GOT3 (cell line): ENCODE measurements around the gene AOC2.
"Not testable (repeated sequence)": the region's sequence is repeated elsewhere in the genome, so short reads cannot be mapped to it uniquely, and the experiment has no call there.

Experiments used
- DNase-seq: peaks from one replicate; lab custom pipeline; 2025; ENCODE audit warnings: mixed read lengths; lab: John Stamatoyannopoulos, UW

AOC2 gene

DNA sequence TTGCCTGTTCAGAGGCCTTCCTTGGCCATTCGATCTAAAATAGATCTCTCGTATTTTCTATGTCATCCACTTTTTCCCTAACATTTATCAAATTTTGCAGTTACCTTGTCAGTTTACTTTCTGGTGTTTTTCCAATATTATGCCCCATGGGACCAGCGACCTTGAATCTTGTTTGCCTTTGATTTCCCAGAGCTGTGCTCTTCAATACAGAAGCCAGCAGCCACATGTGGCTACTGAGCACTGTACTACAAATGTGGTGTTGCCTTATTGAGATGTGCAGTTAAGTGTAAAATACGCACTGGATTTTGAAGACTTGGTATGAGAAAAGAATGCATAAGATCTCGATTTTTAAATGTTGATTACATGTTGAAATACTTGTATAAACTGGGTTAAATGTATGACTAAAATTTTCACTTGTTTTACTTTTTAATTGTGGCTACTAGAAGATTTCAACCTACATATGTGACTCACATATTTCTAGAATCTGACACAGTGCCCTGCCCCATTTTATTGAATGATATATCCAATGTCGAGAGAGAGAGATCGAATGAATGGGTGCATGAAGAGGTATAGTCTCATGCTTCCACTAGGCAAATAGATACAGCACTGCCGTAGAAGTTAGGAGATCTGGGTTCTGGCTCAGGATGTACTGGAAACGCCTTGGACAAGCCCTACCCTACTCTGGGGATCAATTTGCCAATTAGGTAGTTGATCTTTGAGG lies 12.0 kb upstream of the AOC2 start:
- no peak for DNase-seq

DNA sequence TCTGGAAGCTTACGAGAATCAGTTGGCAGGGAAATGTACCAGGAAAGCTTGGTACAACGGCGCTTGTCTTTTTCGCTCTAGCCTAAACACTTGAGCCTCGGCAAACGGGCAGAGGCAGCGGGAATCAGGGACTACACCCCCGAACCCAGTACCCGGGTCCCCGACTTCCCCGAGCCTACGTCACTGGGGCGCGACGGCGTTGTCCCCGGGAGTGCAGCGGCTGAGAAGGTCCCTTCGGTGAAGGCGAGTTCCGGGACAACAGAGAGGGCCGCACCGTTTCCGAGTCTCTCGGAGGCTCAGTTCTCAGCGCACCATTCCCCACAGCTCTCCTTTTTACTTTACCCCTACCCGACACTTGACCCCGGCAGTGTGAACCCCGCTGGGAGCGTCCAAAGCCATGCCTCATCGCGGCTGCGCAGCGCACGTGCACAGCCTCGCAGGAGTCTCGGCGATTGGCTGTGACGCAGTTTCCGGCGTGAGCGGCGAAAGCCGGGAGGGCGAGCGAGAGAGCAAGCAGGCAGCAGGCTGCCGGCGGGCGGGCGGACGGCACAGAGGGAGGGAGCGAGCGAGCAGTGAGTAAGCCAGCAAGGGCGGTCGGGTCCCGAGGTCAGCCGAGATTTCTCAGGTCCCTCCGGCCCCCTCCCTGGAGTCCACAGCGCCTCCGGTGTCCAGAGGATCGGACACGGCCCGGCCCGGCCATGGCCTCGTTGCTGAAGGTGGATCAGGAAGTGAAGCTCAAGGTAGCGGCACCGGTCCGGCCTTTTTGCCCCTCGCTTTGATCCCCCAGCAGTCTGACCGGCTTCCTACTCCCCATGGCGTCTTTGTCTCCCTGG lies 11.2 kb upstream of the AOC2 start, which contains the start of gene PSME3:
TSS of gene PSME3 (plus strand) at position 464 of the 833 bp plus-strand sequence. CDS start at position 699, 235 bp downstream.
- DNase-seq, result peak; percentile 66

DNA sequence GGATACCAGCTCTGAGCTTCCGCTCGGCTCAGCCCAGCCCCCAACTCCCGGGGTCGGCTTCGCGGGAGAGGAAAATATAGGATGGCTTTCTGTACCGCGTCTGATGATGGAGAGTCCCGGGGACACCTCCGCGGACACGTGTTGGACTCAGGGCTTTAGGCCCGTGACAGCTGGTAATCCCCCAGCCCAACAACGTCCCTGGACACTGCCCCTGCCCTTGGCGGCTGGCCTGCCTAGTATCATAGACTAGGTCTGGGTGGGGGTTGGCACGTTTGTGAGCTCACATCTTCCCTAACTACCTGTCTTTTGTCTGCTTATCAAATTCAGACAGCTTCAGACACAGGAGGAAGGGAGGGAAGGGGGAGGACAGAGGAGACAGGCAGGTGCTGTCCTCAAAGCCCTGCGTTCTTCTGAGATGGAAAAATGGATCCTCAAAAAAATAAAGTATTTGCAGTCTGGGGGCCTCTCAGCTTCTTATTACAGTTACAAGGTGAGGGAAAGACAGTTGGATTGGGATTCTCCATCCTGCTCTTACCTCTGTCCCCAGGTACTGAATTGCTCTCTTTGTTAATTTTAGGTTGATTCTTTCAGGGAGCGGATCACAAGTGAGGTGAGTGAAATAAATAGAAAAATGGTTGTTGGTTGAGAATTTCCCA lies 10.5 kb upstream of the AOC2 start:
- DNase-seq, result no peak

DNA sequence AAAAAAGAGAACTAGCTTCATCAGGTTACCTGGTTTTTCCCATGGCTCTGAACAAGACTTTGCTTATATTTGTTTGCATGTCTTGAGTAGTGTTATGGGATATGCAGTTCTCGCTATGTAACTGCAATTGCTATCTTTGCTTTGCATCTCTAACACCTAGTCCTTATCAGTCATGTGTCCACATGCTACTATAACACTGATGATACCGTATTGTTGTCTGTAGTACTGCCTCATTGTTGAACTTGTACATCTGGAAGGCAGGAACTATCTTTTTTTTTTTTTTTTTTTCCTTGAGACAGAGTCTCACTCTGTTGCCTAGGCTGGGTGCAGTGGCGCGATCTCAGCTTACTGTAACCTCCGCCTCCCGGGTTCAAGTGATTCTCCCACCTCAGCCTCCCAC lies 8.6 kb upstream of the AOC2 start:
- DNase-seq, result no peak

DNA sequence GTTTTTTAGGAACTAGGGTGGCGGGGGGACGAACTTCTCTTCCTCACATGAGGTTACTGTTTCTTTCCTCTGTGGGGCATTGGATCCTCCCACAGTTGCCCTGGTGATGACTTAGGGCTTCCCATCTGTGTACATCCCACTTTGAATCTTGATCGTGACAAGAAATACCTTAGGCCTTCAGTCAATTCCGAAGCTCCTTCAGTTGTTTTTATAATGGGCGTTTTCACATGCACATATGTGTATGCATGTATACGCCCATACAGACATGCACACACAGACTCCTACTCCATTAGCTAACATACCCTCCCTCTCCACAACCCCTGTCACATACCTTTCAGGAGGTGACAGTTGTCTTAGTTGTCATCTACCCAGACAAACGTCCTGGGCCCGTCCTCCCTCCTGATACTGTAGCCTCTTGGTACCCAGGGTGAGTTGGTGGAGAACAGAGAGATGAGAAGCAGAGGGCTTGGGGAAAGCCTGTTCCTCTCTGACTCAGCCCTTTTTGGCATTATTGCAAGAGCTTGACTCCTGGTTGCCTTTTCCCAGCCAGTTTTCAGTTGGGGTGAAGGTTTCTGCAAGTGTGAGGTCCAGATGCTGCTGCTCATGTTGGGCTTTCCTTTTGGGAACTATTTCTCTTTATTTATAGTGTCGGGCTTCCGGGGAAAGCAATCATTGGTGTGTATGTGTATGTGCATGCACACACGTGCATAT lies 2.2 kb upstream of the AOC2 start:
- DNase-seq, result no peak

DNA sequence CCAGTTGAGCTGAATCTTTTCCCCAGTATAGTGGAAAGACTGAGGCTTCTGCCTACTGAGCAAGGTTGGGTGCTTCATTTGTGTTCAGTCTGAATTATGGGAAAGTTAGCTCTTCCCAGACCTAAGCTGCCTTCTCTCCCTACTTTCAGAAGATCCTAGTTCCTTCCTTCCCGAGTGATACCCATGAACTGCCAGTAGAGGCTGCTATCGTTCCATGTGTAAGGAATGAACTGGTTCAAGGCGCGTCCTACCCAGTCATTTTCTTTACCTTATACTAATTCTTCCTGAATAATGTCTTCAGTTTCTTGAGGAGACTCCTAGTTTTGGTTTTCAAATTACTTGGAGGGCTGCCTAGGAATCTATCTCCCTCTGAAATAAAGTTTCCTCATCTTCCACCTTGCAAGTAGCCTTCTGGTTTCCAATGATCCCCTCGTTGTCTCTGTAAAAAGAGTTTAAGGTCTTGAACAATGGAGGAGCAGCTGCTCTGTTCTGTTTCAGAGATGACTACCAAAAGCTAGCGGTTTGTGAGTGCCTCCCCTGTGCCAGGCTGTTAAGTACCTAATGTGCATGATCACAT lies 934 bp upstream of the AOC2 start:
- DNase-seq, result no peak

DNA sequence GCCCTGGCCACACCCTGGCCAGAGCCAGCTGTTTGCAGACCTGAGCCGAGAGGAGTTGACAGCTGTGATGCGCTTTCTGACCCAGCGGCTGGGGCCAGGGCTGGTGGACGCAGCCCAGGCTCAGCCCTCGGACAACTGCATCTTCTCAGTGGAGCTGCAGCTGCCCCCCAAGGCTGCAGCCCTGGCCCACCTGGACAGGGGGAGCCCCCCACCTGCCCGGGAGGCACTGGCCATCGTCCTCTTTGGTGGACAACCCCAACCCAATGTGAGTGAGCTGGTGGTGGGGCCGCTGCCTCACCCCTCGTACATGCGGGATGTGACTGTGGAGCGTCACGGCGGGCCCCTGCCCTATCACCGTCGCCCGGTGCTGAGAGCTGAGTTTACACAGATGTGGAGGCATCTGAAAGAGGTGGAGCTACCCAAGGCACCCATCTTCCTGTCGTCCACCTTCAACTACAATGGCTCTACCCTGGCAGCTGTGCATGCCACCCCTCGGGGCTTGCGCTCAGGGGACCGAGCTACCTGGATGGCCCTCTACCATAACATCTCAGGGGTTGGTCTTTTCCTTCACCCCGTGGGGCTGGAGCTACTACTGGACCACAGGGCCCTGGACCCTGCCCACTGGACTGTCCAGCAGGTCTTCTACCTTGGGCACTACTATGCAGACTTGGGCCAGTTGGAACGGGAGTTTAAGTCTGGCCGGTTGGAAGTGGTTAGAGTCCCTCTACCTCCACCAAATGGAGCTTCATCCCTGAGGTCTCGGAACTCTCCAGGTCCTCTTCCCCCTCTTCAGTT lies 578 bp downstream of the AOC2 start:
- no peak for DNase-seq

DNA sequence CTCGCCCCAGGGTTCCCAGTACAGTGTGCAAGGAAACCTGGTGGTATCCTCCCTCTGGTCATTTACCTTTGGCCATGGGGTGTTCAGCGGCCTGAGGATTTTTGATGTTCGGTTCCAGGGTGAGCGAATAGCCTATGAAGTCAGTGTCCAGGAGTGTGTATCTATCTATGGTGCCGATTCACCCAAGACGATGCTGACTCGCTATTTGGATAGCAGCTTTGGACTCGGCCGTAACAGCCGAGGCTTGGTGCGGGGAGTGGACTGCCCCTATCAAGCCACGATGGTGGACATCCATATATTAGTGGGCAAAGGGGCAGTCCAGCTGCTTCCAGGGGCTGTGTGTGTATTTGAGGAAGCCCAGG lies 1.2 kb downstream of the AOC2 start:
- DNase-seq, result no peak

DNA sequence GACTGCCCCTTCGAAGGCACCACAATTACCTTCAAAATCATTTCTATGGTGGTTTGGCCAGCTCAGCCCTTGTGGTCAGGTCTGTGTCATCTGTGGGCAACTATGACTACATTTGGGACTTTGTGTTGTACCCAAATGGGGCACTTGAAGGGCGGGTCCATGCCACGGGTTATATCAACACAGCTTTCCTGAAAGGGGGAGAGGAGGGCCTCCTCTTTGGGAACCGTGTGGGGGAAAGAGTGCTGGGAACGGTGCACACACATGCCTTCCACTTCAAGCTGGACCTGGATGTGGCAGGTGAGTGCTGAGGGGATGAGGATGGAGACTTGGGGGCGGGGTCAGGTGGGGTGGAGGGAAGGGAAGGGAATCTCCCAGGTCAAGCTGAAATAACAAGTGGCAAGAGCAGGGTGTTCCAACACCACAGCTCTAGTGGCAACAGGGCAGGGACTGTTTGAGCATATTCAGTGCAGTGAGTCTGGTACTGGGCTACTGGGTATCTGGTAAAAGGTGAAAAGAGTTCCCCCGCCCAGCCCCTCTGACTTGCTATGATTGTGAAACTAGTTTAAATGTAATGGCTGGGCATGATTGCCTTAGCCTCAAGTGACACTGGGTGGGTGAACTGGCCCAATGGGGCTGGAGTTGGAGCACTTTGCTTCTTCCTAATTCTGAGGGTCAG lies 1.7 kb downstream of the AOC2 start:
- DNase-seq, result peak; percentile 16

DNA sequence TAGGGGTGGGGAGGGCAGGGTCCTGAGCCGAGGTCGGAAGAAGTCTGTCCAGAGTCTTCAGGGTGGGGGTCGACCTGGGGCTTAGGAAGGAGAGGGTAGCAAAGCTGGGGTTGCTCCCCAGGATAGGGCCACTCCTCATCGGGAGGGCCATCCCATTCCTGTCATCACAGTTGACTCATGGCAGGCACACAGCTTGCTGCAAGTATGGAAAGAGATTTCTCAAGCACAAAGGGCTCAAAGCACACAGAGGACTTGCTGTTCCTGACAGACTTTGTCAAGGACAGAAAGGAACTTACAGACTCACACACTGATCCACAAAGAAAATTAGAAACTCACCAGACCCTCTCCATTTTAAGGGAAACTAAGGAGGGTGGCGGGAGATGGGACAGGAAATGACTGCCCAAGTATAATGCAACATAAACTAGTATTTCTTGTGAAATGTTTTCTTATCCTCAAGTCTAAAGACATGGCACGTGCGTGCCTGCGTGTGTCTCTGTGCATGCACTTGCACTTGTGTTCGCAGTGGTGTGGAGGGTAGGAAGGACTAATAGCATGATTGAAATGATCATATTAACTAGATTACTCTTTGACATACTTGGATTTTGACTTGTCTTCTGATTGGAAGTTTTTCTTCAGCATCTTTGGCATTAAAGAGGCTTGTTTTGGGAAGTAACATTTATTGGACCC lies 2.4 kb downstream of the AOC2 start:
- DNase-seq, result no peak

DNA sequence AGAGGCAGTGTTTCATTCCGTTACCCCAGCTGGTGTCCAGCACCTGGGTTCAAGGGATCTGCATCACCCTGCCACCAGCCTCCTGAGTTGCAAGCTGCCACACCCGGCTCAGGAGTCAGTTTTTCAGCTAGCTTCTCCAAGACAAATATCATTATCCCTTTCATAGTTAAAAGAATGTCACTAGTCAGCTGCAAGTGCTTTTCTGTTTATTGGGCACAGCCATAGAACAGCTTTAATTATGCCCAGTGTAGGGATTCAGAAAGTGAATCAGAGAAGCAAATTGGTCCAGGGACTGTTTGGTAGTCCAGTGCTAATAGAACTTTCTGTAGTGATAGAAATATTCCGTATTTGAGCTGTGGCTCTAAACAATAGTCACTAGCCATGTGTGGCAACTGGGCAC lies 3.7 kb downstream of the AOC2 start:
- no peak for DNase-seq

DNA sequence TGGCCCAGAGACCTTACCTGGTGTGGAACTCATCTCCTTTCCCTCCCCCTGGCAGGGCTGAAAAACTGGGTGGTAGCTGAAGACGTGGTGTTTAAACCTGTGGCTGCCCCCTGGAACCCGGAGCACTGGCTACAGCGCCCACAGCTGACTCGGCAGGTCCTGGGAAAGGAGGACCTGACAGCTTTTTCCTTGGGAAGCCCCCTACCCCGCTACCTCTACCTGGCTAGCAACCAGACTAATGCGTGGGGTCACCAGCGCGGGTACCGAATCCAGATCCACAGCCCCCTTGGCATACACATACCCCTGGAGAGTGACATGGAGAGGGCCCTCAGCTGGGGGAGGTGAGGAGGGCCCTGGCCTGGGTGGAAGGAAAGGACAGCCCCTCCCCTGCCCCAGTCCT lies 4.7 kb downstream of the AOC2 start:
- no peak for DNase-seq

DNA sequence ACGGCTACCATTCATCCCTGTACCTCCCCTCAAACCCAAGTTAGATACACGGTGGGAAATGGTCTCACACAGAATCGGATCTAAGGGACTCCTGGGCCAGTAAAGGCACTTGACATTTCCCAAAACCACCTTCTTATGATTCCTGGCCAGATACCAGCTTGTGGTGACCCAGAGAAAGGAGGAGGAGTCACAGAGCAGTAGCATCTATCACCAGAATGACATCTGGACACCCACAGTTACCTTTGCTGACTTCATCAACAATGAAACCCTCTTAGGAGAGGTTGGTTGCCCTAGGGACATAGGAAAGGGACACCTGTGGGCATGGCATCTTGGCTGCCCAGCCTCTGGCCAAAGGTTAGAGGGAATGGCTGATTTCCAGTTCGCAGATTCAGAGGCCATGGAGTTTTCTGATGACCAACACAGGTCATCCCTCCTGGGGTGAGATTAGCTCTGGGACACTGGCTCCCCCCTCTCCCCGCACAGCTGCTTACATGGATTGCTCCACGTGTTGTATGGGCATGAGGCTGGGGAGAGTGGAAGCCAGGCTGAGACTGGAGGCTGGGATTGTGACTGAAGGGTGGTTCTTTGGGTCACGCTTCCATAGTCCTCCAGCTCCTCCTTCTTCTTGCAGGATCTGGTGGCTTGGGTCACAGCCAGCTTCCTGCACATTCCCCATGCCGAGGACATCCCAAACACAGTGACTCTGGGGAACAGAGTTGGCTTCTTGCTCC lies 5.2 kb downstream of the AOC2 start:
- DNase-seq, result no peak

DNA sequence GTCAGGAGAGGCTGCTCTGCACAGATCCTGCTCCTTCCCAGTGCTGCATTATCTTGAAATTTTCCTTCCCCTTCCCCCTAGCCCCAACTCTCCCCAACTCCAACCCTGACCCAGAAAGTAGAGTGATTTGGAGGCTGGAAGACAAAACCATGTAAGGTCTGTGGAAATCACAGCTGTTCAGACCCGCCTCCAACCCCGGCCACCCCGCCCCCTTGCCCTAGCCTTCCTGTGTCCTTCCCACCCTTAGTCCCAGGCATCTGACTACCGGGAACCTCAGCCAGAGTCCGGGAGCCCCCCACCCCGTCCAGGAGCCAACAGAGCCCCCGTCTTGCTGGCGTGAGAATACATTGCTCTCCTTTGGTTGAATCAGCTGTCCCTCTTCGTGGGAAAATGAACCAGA lies 6.6 kb downstream of the AOC2 start, which contains the start of gene AOC3:
TSS of gene AOC3 (plus strand) at position 246 of the 400 bp plus-strand sequence. CDS start at position 391, 145 bp downstream.
- DNase-seq, result no peak

DNA sequence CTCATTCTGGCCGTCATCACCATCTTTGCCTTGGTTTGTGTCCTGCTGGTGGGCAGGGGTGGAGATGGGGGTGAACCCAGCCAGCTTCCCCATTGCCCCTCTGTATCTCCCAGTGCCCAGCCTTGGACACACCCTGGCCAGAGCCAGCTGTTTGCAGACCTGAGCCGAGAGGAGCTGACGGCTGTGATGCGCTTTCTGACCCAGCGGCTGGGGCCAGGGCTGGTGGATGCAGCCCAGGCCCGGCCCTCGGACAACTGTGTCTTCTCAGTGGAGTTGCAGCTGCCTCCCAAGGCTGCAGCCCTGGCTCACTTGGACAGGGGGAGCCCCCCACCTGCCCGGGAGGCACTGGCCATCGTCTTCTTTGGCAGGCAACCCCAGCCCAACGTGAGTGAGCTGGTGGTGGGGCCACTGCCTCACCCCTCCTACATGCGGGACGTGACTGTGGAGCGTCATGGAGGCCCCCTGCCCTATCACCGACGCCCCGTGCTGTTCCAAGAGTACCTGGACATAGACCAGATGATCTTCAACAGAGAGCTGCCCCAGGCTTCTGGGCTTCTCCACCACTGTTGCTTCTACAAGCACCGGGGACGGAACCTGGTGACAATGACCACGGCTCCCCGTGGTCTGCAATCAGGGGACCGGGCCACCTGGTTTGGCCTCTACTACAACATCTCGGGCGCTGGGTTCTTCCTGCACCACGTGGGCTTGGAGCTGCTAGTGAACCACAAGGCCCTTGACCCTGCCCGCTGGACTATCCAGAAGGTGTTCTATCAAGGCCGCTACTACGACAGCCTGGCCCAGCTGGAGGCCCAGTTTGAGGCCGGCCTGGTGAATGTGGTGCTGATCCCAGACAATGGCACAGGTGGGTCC lies 7.2 kb downstream of the AOC2 start:
- not testable (repeated sequence) for DNase-seq

DNA sequence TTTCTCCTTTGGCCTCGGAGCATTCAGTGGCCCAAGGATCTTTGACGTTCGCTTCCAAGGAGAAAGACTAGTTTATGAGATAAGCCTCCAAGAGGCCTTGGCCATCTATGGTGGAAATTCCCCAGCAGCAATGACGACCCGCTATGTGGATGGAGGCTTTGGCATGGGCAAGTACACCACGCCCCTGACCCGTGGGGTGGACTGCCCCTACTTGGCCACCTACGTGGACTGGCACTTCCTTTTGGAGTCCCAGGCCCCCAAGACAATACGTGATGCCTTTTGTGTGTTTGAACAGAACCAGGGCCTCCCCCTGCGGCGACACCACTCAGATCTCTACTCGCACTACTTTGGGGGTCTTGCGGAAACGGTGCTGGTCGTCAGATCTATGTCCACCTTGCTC lies 8.0 kb downstream of the AOC2 start:
- DNase-seq, result no peak

DNA sequence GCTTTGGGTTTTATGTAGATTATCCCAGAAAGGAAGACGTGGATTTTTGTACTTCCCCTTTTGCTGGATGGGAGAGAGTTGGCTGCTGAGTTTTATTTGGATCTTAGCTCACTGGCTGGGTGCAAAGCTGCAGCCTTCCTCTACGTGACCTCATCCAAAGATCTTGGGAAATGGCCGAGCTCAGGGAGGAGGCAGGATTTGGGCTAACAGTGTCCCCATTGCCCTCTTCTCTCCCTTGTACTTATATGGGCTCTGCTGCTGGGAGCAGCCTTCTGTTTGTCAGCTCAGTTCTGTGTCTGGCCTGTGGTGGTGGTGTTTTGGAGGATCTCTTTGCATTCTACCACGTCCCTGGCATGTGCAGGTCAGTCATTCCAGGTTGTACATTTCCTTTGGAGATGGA lies 8.6 kb downstream of the AOC2 start:
- DNase-seq, result no peak

DNA sequence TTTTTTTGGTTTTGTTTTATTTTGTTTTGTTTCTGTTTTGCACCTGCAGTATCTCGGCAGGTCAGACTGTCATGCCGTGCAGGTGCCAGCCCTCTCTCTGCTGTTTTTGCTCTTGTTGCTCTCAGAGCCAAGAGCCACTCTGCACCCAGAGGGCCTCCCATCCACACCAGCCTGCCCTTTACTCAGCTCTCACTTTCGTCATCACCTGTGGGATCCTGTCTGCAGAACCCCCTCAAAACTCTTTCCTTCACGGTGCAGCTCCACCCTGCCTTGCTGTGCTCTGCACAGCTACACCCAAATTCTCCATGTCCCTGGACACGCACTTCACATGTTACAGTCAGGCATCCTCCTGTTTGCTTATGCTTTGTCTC lies 9.2 kb downstream of the AOC2 start:
- no peak for DNase-seq
